ENCODE measurements around the gene PMEPA1.
"Not testable (repeated sequence)": the region's sequence is repeated elsewhere in the genome, so short reads cannot be mapped to it uniquely, and the experiment has no call there.

Gene PMEPA1

GRCh38 chr20:57650756-57651483 is 58.9 kb downstream of the PMEPA1 start:
- no peak for DNase-seq (ENCODE audit: low read depth)

- no peak for DNase-seq (ENCODE audit: low read depth)
Measured at GRCh38 chr20:57650266-57650665, 59.5 kb downstream of the PMEPA1 start.

GRCh38 chr20:57649617-57650015 is 60.2 kb downstream of the PMEPA1 start:
- DNase-seq (ENCODE audit: low read depth): no peak

- DNase-seq (ENCODE audit: low read depth): no peak
Measured at GRCh38 chr20:57648878-57649616, 60.8 kb downstream of the PMEPA1 start.

- DNase-seq (ENCODE audit: low read depth): no peak
Measured at GRCh38 chr20:57647933-57648785, 61.7 kb downstream of the PMEPA1 start.

- no peak for DNase-seq (ENCODE audit: low read depth)
Measured at GRCh38 chr20:57647006-57647932, 62.5 kb downstream of the PMEPA1 start.

GRCh38 chr20:57638895-57639236 is 70.9 kb downstream of the PMEPA1 start:
- DNase-seq (ENCODE audit: low read depth): no peak

GRCh38 chr20:57638173-57638894 is 71.5 kb downstream of the PMEPA1 start:
- DNase-seq (ENCODE audit: low read depth): no peak

- no peak for DNase-seq (ENCODE audit: low read depth)
Measured at GRCh38 chr20:57633945-57634491, 75.8 kb downstream of the PMEPA1 start.

- no peak for DNase-seq (ENCODE audit: low read depth)
Measured at GRCh38 chr20:57632286-57632685, 77.5 kb downstream of the PMEPA1 start.

- DNase-seq (ENCODE audit: low read depth): no peak
Measured at GRCh38 chr20:57630061-57630460, 79.8 kb downstream of the PMEPA1 start.

- DNase-seq (ENCODE audit: low read depth): not testable (repeated sequence)
Measured at GRCh38 chr20:57629491-57629901, 80.3 kb downstream of the PMEPA1 start.

- not testable (repeated sequence) for DNase-seq (ENCODE audit: low read depth)
Measured at GRCh38 chr20:57628962-57629308, 80.9 kb downstream of the PMEPA1 start.

- no peak for DNase-seq (ENCODE audit: low read depth)
Measured at GRCh38 chr20:57628047-57628961, 81.5 kb downstream of the PMEPA1 start.

- DNase-seq (ENCODE audit: low read depth): no peak
Measured at GRCh38 chr20:57627339-57627738, 82.5 kb downstream of the PMEPA1 start.

- no peak for DNase-seq (ENCODE audit: low read depth)
Measured at GRCh38 chr20:57625978-57626377, 83.8 kb downstream of the PMEPA1 start.

GRCh38 chr20:57625181-57625958 is 84.4 kb downstream of the PMEPA1 start:
- DNase-seq (ENCODE audit: low read depth): no peak

- DNase-seq (ENCODE audit: low read depth): no peak
Measured at GRCh38 chr20:57624124-57624523, 85.7 kb downstream of the PMEPA1 start.
